Hematopoietic multipotent progenitor cell treated with erythropoietin and hydrocortisone succinate and interleukin-3 and kit ligand, for 6 days (in vitro differentiated cells): Measurements from ENCODE around the gene TTC9C.
"Not testable (repeated sequence)": the region's sequence is repeated elsewhere in the genome, so short reads cannot be mapped to it uniquely, and the experiment has no call there.

Experiments
- DNase-seq: peaks from one replicate; pipeline ENCODE4 v3.0.0-alpha.2; 2015

Gene TTC9C

GRCh38 chr11:62752994-62753735, 24.9 kb downstream of the TTC9C start:
- DNase-seq: no peak

DNA sequence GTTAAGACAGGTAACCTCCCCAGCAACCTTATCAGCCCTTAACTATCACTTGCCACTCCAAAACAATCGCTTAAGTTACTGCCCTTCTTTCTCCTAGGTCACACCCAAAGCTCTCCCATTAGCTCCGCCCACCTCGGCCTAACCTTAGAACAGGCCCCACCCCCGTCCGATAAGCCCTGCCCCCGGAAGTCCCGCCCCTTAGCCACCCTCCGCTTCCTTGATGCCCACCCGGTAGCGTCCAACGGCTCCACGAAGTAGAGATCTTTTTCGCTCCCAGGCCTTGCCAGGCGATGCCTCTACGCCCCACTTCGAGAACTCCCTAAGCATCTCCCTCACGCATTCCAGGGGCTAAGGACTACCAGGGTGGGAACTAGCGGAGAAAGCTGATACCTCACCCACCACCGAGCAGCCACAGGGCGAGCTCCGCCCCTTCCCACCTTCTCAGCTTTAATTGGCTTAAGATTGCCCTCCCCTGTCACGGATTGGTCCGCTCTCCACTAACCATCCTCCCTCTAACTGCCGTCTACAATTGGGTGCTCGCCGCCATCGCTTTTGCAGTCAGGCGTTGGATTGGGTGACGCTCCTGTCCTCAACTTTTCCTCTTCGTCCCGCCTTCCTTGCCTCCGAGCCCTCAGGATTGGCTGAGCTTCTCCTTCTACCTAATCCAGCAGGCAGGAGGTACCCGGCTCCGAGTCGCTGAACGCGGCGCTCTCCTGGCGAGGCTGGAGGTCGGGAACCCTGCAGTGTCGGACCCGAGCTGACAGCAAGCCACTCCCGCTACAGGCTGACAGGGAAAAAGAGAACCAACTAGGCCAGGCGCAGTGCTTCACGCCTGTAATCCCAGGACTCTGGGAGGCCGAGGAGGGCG, 25.7 kb downstream of the TTC9C start, which contains the start of gene ZBTB3:
ZBTB3 (minus strand) TSS at position 425 of the 868 bp plus-strand sequence. CDS start 496 bp downstream, outside the sequence.
- peak; percentile 100 for DNase-seq

- DNase-seq: no peak
Measured at GRCh38 chr11:62755086-62755615, 26.9 kb downstream of the TTC9C start.

DNA sequence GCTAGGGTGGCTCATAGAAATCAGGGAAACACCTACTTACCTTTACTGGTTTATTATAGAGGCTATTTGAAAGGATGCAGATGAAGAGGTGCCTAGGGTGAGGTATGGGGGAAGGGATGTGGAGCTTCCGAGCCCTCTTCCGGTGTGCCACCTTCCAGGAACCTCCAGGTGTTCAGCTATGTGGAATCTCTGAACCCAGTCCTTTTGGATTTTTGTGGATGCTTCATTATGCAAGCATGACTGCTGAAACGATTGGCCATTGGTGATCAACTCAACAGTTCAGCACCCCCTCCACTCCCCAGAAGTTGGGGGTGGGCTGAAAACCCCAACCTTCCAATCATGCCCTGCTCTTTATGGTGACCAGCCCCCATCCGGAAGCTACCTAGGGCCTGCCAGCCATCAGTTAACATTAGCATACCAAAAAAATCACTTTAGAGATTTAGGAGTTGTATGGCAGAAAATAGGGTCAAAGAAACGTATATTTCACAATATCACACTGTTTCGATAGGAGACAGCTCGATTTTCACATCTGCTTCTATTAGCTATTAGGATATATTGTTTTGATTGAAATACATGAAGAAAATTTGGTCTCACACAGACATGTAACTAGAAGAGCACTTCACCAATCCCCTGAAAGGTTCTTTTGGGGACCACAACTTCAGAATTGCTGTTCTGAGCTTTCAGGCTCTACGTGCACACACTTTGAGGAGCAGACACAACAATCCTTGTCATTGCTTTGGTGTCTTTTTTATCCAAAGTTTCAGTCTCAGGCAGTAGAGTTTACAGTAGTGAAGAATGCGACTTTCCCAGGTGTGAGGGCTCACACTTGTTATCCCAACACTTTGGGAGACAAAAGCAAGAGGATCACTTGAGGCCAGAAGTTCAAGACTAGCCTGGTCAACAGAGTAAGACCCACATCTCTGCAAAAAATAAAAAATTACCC, 29.8 kb downstream of the TTC9C start:
- DNase-seq: no peak

DNA sequence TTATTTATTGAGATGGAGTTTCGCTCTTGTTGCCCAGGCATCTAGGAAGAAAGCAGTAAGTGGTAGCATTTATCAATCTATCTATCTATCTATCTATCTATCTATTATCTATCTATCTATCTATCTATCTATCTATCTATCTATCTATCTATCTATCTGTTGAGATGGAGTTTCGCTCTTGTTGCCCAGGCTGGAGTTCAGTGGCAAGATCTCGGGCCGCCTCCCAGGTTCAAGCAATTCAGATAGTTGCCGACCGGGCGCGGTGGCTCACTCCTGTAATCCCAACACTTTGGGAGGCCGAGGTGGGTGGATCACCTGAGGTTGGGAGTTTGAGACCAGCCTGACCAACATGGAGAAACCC, 32.6 kb downstream of the TTC9C start:
- not testable (repeated sequence) for DNase-seq

- peak; percentile 60 for DNase-seq
Measured at GRCh38 chr11:62770778-62771143, 42.5 kb downstream of the TTC9C start.

GRCh38 chr11:62771144-62772021, 43.1 kb downstream of the TTC9C start, which contains the start of gene TAF6L:
TAF6L (plus strand) TSS chr11:62771396; CDS start chr11:62775784, 4,388 bp downstream.
- DNase-seq: peak; percentile 100

DNA sequence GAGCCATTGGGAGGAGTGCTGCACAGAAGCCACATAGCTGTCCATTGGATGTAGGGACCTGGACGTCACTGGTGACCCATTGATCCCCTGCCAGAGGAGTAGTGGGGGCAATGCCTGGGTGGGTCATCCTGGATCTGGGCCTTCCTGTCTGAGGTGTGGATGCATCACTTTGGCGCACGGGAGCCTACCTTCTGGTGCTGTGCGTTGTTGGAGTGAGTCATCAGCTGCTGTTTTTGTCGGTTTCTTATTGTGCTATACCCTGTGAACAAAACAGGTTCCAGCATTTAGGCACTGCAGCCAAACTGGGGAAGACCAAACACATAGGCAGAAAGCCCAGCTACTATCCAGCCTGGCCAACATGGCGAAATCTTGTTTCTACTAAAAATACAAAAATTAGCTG, 46.1 kb downstream of the TTC9C start:
- no peak for DNase-seq

GRCh38 chr11:62775646-62776045, 47.4 kb downstream of the TTC9C start:
- no peak for DNase-seq

DNA sequence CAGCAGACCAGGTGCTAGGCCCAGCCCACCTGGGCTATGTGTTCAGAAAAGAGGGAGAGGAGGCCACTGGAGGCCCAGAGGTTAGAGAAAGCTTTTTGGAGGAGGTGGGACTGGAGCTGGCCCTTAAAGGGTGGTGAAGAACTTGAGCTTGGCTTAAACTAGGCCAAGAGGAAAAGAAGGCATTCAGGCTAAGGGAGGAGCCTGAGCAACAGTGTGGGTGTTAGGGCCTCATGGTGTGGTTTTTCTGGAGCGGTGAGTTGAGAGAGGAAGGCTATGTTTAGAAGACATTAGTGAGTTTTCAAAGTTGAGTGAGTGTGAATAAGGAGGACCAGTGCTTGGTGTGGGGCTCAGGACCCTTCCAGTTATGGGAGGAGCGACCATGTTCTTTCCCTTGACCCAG, 49.1 kb downstream of the TTC9C start:
- no peak for DNase-seq

- no peak for DNase-seq
Measured at GRCh38 chr11:62778441-62778840, 50.2 kb downstream of the TTC9C start.

DNA sequence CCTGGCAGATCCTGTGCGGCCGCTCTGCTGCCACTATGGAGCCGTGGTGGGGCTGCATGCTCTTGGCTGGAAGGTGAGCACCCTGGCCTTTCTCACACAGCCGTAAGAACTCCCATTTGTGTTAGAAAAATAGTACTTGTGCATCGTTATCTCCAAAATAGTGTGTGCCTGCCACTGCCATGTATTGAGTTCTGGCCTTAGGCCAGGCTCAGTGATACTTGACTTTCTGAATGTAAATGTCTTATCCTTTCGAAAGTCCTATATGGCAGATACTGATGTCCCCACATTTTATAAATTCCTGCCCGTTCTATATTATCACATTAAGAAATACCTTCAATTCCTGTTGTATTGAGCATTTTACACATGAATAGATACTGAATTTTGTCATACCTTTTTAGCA, 54.5 kb downstream of the TTC9C start:
- peak; percentile 15 for DNase-seq

- peak; percentile 94 for DNase-seq
Measured at GRCh38 chr11:62786318-62787004, 58.2 kb downstream of the TTC9C start.

DNA sequence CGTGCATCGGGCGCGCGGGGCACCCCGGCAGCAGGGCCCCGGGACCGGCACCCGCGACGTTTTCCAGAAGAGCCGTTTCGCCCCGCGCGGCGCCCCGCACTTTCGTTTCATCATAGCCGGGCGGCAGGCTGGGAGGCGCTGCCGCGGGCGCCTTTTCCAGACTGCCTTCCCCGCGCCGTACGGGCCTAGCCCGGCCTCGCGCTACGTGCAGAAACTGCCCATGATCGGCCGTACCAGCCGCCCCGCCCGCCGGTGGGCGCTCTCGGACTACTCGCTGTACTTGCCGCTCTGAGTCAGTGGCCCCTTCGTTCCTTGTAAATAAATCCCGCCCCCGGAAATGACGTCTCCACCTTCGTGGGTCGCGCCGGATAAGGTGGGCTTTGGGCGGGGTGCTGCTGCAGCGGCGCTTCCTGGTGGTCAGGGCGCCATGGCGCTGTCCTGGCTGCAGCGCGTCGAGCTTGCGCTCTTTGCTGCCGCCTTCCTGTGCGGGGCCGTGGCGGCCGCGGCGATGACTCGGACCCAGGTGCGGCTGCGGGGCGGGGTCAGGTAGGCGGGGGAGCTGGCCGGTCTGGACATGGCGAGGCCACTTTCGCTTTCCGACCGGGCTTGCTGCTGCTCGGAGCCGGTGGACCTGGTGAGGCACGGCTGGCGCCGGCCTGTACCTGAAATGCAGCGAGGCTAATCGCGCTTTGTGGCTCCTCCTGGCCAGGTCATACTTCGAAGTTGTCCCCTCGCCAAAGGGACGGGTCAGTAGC, 58.9 kb downstream of the TTC9C start, which contains the start of gene TMEM179B:
TMEM179B (plus strand) TSS at position 398 of the 755 bp plus-strand sequence; CDS start at position 428, 30 bp downstream.
- peak; percentile 100 for DNase-seq
